GM12874 (cell line): ENCODE data around the gene ATG14.
A peak's percentile ranks its signal among the peaks of the same experiment; 100 is the strongest.

Experiments
- CTCF ChIP-seq: IDR thresholded peaks from 2 replicates; pipeline ENCODE4 v1.5.1; 2011; ENCODE audit warnings: low read depth, mild to moderate bottlenecking, control low read depth, low read length, moderate library complexity; ENCODE audit not compliant: insufficient read depth

The ATG14 gene

GRCh38 chr14:55355922-55356321 is 55.7 kb downstream of the ATG14 start:
- no peak for TF ChIP-seq CTCF

GRCh38 chr14:55354500-55354899 is 57.1 kb downstream of the ATG14 start:
- TF ChIP-seq CTCF = peak; percentile 72

DNA sequence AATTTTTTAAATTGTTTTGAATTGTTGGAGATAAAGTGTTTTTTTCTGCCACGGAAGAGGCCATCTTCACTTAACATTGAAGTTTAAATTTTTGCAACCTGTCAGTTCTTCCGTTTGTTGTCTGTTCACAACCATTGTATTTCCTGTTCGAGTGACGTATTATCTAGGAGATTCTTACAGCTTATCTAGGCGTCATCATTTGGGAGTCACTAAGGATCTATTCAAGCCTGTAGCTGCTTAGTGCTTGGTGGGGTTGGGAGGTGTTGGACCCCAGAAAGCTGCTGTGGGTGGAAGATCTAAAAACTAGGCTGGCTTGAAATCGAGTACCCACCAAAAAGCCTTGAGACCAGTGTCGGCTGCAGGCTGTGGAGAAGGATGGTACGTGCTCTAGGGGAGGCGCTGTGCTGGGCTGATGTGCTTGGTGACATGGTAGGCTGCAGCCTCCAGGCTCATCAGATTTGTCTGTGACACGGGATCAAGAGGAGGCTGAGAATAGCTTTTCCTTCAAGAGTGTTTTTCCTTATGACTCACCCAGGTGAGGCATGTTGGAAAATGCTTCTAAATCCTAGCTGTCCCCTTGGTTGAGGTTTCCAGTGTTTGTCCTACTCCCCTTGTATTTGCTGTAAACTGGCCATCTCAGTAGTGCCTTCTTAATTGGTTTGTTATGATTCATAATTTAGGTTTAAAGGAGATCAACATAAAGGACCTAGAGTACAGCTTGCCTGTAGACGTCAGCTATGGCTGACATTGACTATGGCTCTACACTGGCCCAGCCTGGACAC is 57.8 kb downstream of the ATG14 start:
- no peak for TF ChIP-seq CTCF

DNA sequence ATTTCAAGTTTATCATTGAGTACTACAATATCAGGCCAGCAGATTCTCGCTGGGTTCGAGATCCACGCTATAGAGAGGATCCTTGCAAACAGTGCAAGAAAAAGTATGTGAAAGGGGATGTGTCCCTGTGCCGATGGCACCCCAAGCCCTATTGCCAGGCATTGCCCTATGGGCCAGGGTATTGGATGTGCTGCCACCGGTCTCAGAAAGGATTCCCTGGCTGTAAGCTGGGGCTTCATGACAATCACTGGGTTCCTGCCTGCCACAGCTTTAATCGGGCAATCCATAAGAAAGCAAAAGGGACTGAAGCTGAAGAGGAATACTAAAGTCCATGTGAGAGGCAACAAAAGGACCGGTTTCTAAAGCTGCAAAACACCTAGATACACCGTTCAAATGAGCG is 59.4 kb downstream of the ATG14 start:
- TF ChIP-seq CTCF = no peak

- no peak for TF ChIP-seq CTCF
Measured at GRCh38 chr14:55351111-55351510, 60.5 kb downstream of the ATG14 start.

DNA sequence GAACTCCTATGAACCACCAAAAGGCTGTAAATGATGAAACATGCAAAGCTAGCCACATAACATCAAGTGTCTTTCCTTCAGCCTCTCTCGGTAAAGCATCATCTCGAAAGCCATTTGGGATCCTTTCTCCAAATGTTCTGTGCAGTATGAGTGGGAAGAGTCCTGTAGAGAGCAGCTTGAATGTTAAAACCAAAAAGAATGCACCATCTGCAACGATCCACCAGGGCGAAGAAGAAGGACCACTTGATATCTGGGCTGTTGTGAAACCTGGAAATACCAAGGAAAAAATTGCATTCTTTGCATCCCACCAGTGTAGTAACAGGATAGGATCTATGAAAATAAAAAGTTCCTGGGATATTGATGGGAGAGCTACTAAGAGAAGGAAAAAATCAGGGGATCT is 61.2 kb downstream of the ATG14 start:
- TF ChIP-seq CTCF = no peak

- no peak for TF ChIP-seq CTCF
Measured at GRCh38 chr14:55349565-55349964, 62.1 kb downstream of the ATG14 start.
